GM12878 (cell line): ENCODE data around the gene SRGAP1. TPM values are rescaled to one million over a fixed set of nuclear protein-coding genes. Genes with fewer than 3 reads are reported as not detected.

Source experiments
- ATAC-seq: fragments of 200-7000 bp; cut with Tn5 transposase; 3 replicates; pipeline ENCODE4 v1.9.1; 2020; ENCODE audit warnings: mild to moderate bottlenecking, moderate library complexity
- BruUV-seq: library from RNA; stranded (reverse); fragments of 400-500 nt; replicated peaks from 2 replicates; lab custom pipeline; 2021; lab: Mats Ljungman, UMichigan
- CTCF ChIA-PET: fragments of 300-600 bp; sonication (Branson Sonifier 250); formaldehyde crosslinking; extraction: SDS; loops from one replicate; lab custom pipeline; 2021; ENCODE audit warnings: inconsistent platforms; lab: Yijun Ruan, JAX
- POLR2A ChIA-PET: fragments of 350-600 bp; formaldehyde crosslinking; extraction: SDS; loops from one replicate; lab custom pipeline; 2021; ENCODE audit warnings: inconsistent platforms; lab: Charles Lee
- RAD21 ChIA-PET: fragments of 300-600 bp; sonication (Branson Sonifier 250); formaldehyde crosslinking; loops from one replicate; lab custom pipeline; 2023; ENCODE audit warnings: antibody characterized with exemption; ENCODE audit not compliant: unreplicated experiment; lab: Charles Lee
- SMC1A ChIA-PET: fragments of 300-600 bp; sonication (Branson Sonifier 250); formaldehyde crosslinking; loops from one replicate; lab custom pipeline; 2023; ENCODE audit not compliant: unreplicated experiment, uncharacterized antibody; lab: Charles Lee
- DNase-seq: peaks from one replicate; pipeline ENCODE4 v3.0.0-alpha.2; 2011; ENCODE audit warnings: low read depth, low spot score
- FAIRE-seq: peaks from 3 replicates; lab custom pipeline; 2011; peaks lifted over from hg19 to GRCh38; lab: Jason Lieb, UNC
- H2AFZ ChIP-seq: 2 replicates; pipeline ENCODE4 v1.6.0; 2011; ENCODE audit warnings: low read depth, low read length, control low read depth; ENCODE audit not compliant: control insufficient read depth
- H3K27ac ChIP-seq: 2 replicates; pipeline ENCODE4 v1.5.1; 2011; ENCODE audit warnings: control low read depth; ENCODE audit not compliant: control insufficient read depth, insufficient read depth
- H3K27me3 ChIP-seq, 2 experiments: replicated peaks in 1 of 2; 2 replicates each; pipeline versions ENCODE4 v1.6.0 to v1.6.1; 2011; ENCODE audit warnings: low read length in 1 of 2; ENCODE audit not compliant: control insufficient read depth in 2 of 2, insufficient read depth in 2 of 2
- H3K36me3 ChIP-seq, 2 experiments: 2 replicates each; pipeline ENCODE4 v1.5.1; 2011; ENCODE audit warnings: low read length in 1 of 2; ENCODE audit not compliant: control insufficient read depth in 2 of 2, insufficient read depth in 2 of 2
- H3K4me1 ChIP-seq: 2 replicates; pipeline ENCODE4 v1.6.1; 2011; ENCODE audit warnings: mild to moderate bottlenecking, low read length, moderate library complexity, mixed read lengths; ENCODE audit not compliant: control insufficient read depth, insufficient read depth
- H3K4me2 ChIP-seq: 2 replicates; pipeline ENCODE4 v1.6.0; 2011; ENCODE audit warnings: control low read depth; ENCODE audit not compliant: control insufficient read depth, insufficient read depth
- H3K4me3 ChIP-seq: fragments of 200-600 bp; sonication (generic); 2 replicates; pipeline ENCODE4 v1.5.1; 2016
- H3K79me2 ChIP-seq: 2 replicates; pipeline ENCODE4 v1.6.0; 2011; ENCODE audit warnings: low read length; ENCODE audit not compliant: control insufficient read depth, insufficient read depth
- H3K9ac ChIP-seq: 2 replicates; pipeline ENCODE4 v1.8.0; 2011; ENCODE audit warnings: low read length, control low read depth, mixed read lengths; ENCODE audit not compliant: control insufficient read depth, insufficient read depth
- H3K9me3 ChIP-seq: replicated peaks from 3 replicates; pipeline ENCODE4 v1.5.1; 2011; ENCODE audit warnings: mild to moderate bottlenecking, low read length; ENCODE audit not compliant: control insufficient read depth, insufficient read depth
- H4K20me1 ChIP-seq: 2 replicates; pipeline ENCODE4 v1.6.0; 2011; ENCODE audit not compliant: control insufficient read depth, insufficient read depth
- CBFB ChIP-seq: IDR thresholded peaks from 2 replicates; pipeline ENCODE4 v1.6.1; 2016; ENCODE audit warnings: antibody characterized with exemption, low read depth
- E2F8 ChIP-seq: fragments of 450-650 bp; IDR thresholded peaks from 2 replicates; pipeline ENCODE4 v1.6.1; 2018; ENCODE audit warnings: mild to moderate bottlenecking, low read depth, moderate library complexity; ENCODE audit not compliant: partially characterized antibody
- EZH2 ChIP-seq: IDR thresholded peaks from 2 replicates; pipeline ENCODE4 v1.6.1; 2012; ENCODE audit warnings: low read depth, mild to moderate bottlenecking, control low read depth, inconsistent platforms, low read length, borderline replicate concordance; ENCODE audit not compliant: control insufficient read depth
- FOS ChIP-seq: IDR thresholded peaks from 3 replicates; pipeline ENCODE4 v1.6.1; 2011; ENCODE audit warnings: borderline replicate concordance; ENCODE audit not compliant: insufficient read length; ENCODE audit errors: extremely low read depth
- HDGF ChIP-seq: fragments of 450-650 bp; IDR thresholded peaks from 2 replicates; pipeline ENCODE4 v1.6.1; 2016; ENCODE audit warnings: antibody characterized with exemption
- IKZF1 ChIP-seq: fragments of 450-650 bp; conservative IDR thresholded peaks from 2 replicates; pipeline ENCODE4 v1.6.1; 2017; ENCODE audit warnings: antibody characterized with exemption, mild to moderate bottlenecking
- MEF2A ChIP-seq: IDR thresholded peaks from 2 replicates; pipeline ENCODE4 v1.6.1; 2011; ENCODE audit warnings: low read depth, mild to moderate bottlenecking, low read length, moderate library complexity; ENCODE audit not compliant: insufficient read depth
- NFIC ChIP-seq: IDR thresholded peaks from 2 replicates; pipeline ENCODE4 v1.6.1; 2012; ENCODE audit warnings: low read depth, mild to moderate bottlenecking, inconsistent platforms, low read length, moderate library complexity
- NFXL1 ChIP-seq: fragments of 450-650 bp; IDR thresholded peaks from 2 replicates; pipeline ENCODE4 v1.6.1; 2017; ENCODE audit warnings: antibody characterized with exemption, mild to moderate bottlenecking, borderline replicate concordance
- PAX8 ChIP-seq: fragments of 450-650 bp; IDR thresholded peaks from 2 replicates; pipeline ENCODE4 v1.6.1; 2017; ENCODE audit warnings: mild to moderate bottlenecking, moderate library complexity
- PKNOX1 ChIP-seq: fragments of 450-650 bp; IDR thresholded peaks from 2 replicates; pipeline ENCODE4 v1.6.1; 2016; ENCODE audit warnings: mild to moderate bottlenecking
- RELA ChIP-seq: fragments of 450-650 bp; IDR thresholded peaks from 2 replicates; pipeline ENCODE4 v1.8.0; 2014; ENCODE audit warnings: borderline replicate concordance; ENCODE audit not compliant: partially characterized antibody
- RELB ChIP-seq: fragments of 450-650 bp; IDR thresholded peaks from 2 replicates; pipeline ENCODE4 v1.6.1; 2017; ENCODE audit warnings: low read depth, mild to moderate bottlenecking, moderate library complexity
- SIN3A ChIP-seq: IDR thresholded peaks from 2 replicates; pipeline ENCODE4 v1.6.1; 2012; ENCODE audit warnings: low read depth, low read length, improper control_type of control experiment
- STAT1 ChIP-seq: fragments of 450-650 bp; conservative IDR thresholded peaks from 2 replicates; pipeline ENCODE4 v1.6.1; 2014; ENCODE audit warnings: antibody characterized with exemption, mild to moderate bottlenecking
- WGBS: methylation state at CpG from one replicate; pipeline ENCODE4 v1.1.6; 2016; ENCODE audit warnings: low lambda C conversion rate; ENCODE audit not compliant: insufficient replicate concordance, insufficient coverage; ENCODE audit errors: missing lambda C conversion rate; 5-methylcytosine and 5-hydroxymethylcytosine counted together
- in situ Hi-C: fragments of 300-500 bp; cut with MboI; formaldehyde crosslinking; loops from 9 replicates; pipeline ENCODE4 v1.14.3; 2018; ENCODE audit warnings: mixed read lengths
- intact Hi-C: fragments of 100-400 bp; cut with micrococcal nuclease; formaldehyde crosslinking; loops from one replicate; pipeline ENCODE4 v1.14.2; 2022; ENCODE audit not compliant: unreplicated experiment
- polyA plus RNA-seq, 11 experiments: library from polyadenylated mRNA; depleted of rRNA in 4 of 11; unstranded in 6 of 11; stranded (reverse) in 5 of 11; fragments of >200 nt; fragmentation: Nextera tagmentation in 4 of 11; fragmentation: Illumina TruSeq in 1 of 11; extraction: Ambion mirVana in 4 of 11; extraction: Trizol in 1 of 11; gene quantifications; 1 replicate in 1 of 11; 2 replicates in 10 of 11; pipeline versions ENCODE4 v1.2.1 to v1.2.3, GENCODE V29; 2011 to 2016; ENCODE audit warnings: inconsistent platforms in 2 of 11, missing spikeins in 2 of 11, low read depth in 1 of 11
- total RNA-seq, 4 experiments: library from RNA; depleted of rRNA in 3 of 4; stranded (reverse); fragments of >200 nt in 3 of 4; fragmentation: Illumina TruSeq in 1 of 4; extraction: Trizol in 1 of 4; gene quantifications; 2 replicates each; pipeline versions ENCODE4 v1.2.1 to v1.2.3, GENCODE V29; 2013 to 2021

SRGAP1 gene
- total and polyA plus RNA-seq, 10 of the 15 experiments (the other 5 are each of a cell fraction or from before 2014, with no cell fraction given), result 0.16 to 0.85 (median 0.46) TPM

- peak; percentile 95 for TF ChIP-seq PKNOX1
Observed at GRCh38 chr12:63899396-63899795, 54.9 kb downstream of the SRGAP1 start (continued).

GRCh38 chr12:63900922-63901793, 56.7 kb downstream of the SRGAP1 start:
- Histone ChIP-seq H3K9ac (no peak overlapping the region), H3K27me3 (no peaks in the 10 kb centered on the region), H2AFZ (no peak overlapping the region), H4K20me1 (no peaks in the 10 kb centered on the region), H3K79me2 (no peaks in the 10 kb centered on the region), H3K36me3 (no peaks in the 10 kb centered on the region), H3K4me3 (no peak overlapping the region), H3K9me3 (no peaks in the 10 kb centered on the region), H3K4me2 (no peak overlapping the region), H3K4me1 (no peaks in the 10 kb centered on the region), H3K27ac (no peak overlapping the region)
- ChIA-PET CTCF (no interaction called here), RAD21 (no interaction called here), POLR2A (no interaction called here), SMC1A (interaction anchor here (1.0 kb wide), 1 partner anchor 8 kb away, joined by 4 read pairs; no protein-coding TSS in a partner anchor)
- ATAC-seq (no peak), DNase-seq (no peak), FAIRE-seq (no peak)
- intact Hi-C loops (no loop called here), in situ Hi-C loops (no loop called here)
- no TSS peak for BruUV-seq
- WGBS, result 69% methylated on average over 2 of the region's 2 CpGs
- TF ChIP-seq NFXL1 (no peak), E2F8 (no peak), RELB (no peak), EZH2 (no peak), PAX8 (no peak), IKZF1 (no peak), FOS (no peak), CBFB (no peak), HDGF (no peak), STAT1 (no peak), NFIC (no peak), SIN3A (no peak), RELA (no peak), MEF2A (no peak)
